ENCODE results near the gene MRM3. TPM values are rescaled to one million over a fixed set of nuclear protein-coding genes. Genes with fewer than 3 reads are reported as not detected.

Gene MRM3
- total and polyA plus RNA-seq, 12 donors: 11.6 to 23.7 (median 20.4) TPM

GRCh38 chr17:760371-760770 is 21.8 kb upstream of the MRM3 start:
- intact Hi-C loops (cut with DNase I): no loop called here
- Histone ChIP-seq H3K4me3 (no peak overlapping the region), H3K27me3 (no peaks in the 10 kb centered on the region), H3K36me3 (peaks cover 0 to 91% (median 21%) of the 10 kb centered on the region in 9 donors), H3K9me3 (no peaks in the 10 kb centered on the region), H3K27ac (peak overlapping the region in 8 of 10 donors; percentile 38 to 82 (median 72)), H3K4me1 (peaks cover 0 to 26% (median 0%) of the 10 kb centered on the region in 9 donors)
- peak; percentile 69 to 91 (median 84) for ATAC-seq
- WGBS, 2 donors: 45 to 59% methylated on average over 9 of the region's 9 CpGs
- DNase-seq: peak; percentile 42 to 62
- TF ChIP-seq CTCF (IDR thresholded peaks at IDR 0.05): no peak

GRCh38 chr17:767076-767475 is 15.1 kb upstream of the MRM3 start:
- WGBS, 2 donors: 43 to 74% methylated on average over 3 of the region's 3 CpGs
- no peak overlapping the region for H3K4me3 ChIP-seq
- intact Hi-C loops (cut with DNase I): no loop called here
- H3K4me1 ChIP-seq: no peaks in the 10 kb centered on the region
- ATAC-seq (peak in 1 of 8 donors; percentile 22), DNase-seq (no peak)
- peak overlapping the region in 3 of 10 donors; percentile 7 to 64 (median 36) for H3K27ac ChIP-seq
- no peaks in the 10 kb centered on the region for H3K9me3 ChIP-seq
- peaks cover 0 to 99% (median 38%) of the 10 kb centered on the region in 9 donors for H3K36me3 ChIP-seq
- H3K27me3 ChIP-seq: no peaks in the 10 kb centered on the region
- TF ChIP-seq CTCF (IDR thresholded peaks at IDR 0.05): no peak

- ATAC-seq: no peak
- 78 to 88% methylated on average over 5 of the region's 5 CpGs for WGBS, 2 donors
- TF ChIP-seq CTCF (IDR thresholded peaks at IDR 0.05): no peak
- no peak overlapping the region for H3K4me3 ChIP-seq
- intact Hi-C loops (cut with DNase I): no loop called here
- no peaks in the 10 kb centered on the region for H3K4me1 ChIP-seq
- H3K27me3 ChIP-seq: no peaks in the 10 kb centered on the region
- H3K9me3 ChIP-seq: no peaks in the 10 kb centered on the region
- peaks cover 0 to 100% (median 52%) of the 10 kb centered on the region in 9 donors for H3K36me3 ChIP-seq
- H3K27ac ChIP-seq: no peak overlapping the region
- DNase-seq: no peak
Observed at GRCh38 chr17:773016-773415, 9.1 kb upstream of the MRM3 start.

- Histone ChIP-seq H3K4me1 (no peaks in the 10 kb centered on the region), H3K27me3 (no peaks in the 10 kb centered on the region), H3K9me3 (no peaks in the 10 kb centered on the region), H3K27ac (no peak overlapping the region), H3K4me3 (no peak overlapping the region), H3K36me3 (peaks cover 0 to 100% (median 57%) of the 10 kb centered on the region in 9 donors)
- WGBS, 2 donors: 79 to 82% methylated on average over 14 of the region's 14 CpGs
- DNase-seq: no peak
- intact Hi-C loops (cut with DNase I): no loop called here
- no peak for ATAC-seq
- TF ChIP-seq CTCF (IDR thresholded peaks at IDR 0.05): no peak
Observed at GRCh38 chr17:773467-774312, 8.5 kb upstream of the MRM3 start.

All from heart right ventricle (tissue), 16 donors.